Esophagus muscularis mucosa (tissue), 4 donors: ENCODE measurements around the gene MYCT1. TPM values are rescaled to one million over a fixed set of nuclear protein-coding genes. Genes with fewer than 3 reads are reported as not detected.
A peak's percentile ranks its signal among the peaks of the same experiment; 100 is the strongest.
"Not testable (repeated sequence)": the region's sequence is repeated elsewhere in the genome, so short reads cannot be mapped to it uniquely, and the experiment has no call there.

ENCODE experiments used
- DNase-seq: peaks from one replicate; pipeline ENCODE4 v3.0.0-alpha.2; 2017; ENCODE audit errors: extremely low spot score
- H3K27ac ChIP-seq, 4 donors: fragments of 200-600 bp; sonication (generic); replicated peaks in 1 of 4; 1 replicate in 3 of 4; 2 replicates in 1 of 4; pipeline ENCODE4 v1.5.1; 2016 to 2019; ENCODE audit warnings: mild to moderate bottlenecking in 1 of 4
- H3K27me3 ChIP-seq, 4 donors: fragments of 200-600 bp; sonication (generic); one replicate each; pipeline versions ENCODE4 v1.5.1 to v1.6.0; 2016 to 2019
- H3K36me3 ChIP-seq, 4 donors: fragments of 200-600 bp; sonication (generic); one replicate each; pipeline ENCODE4 v1.5.1; 2016 to 2019
- H3K4me1 ChIP-seq, 4 donors: fragments of 200-600 bp; sonication (generic); one replicate each; pipeline ENCODE4 v1.5.1; 2016 to 2019
- H3K4me3 ChIP-seq, 4 donors: fragments of 200-600 bp; sonication (generic); 1 replicate in 2 of 4; 2 replicates in 2 of 4; pipeline ENCODE4 v1.5.1; 2016 to 2019; ENCODE audit warnings: mild to moderate bottlenecking in 4 of 4, moderate library complexity in 1 of 4
- H3K9me3 ChIP-seq, 4 donors: fragments of 200-600 bp; sonication (generic); 1 replicate in 3 of 4; 2 replicates in 1 of 4; pipeline ENCODE4 v1.5.1; 2016 to 2019
- CTCF ChIP-seq, 3 experiments: fragments of 200-600 bp in 2 of 3; fragments of 450-650 bp in 1 of 3; sonication (generic) in 2 of 3; IDR thresholded peaks; one replicate each; pipeline ENCODE4 v1.5.1; 2017 to 2019; ENCODE audit warnings: antibody characterized with exemption in 3 of 3, mild to moderate bottlenecking in 2 of 3, moderate library complexity in 1 of 3
- EP300 ChIP-seq: sonication (generic); formaldehyde crosslinking; IDR thresholded peaks from one replicate; pipeline ENCODE4 v1.6.1; 2017; ENCODE audit warnings: antibody characterized with exemption
- POLR2A ChIP-seq: fragments of 450-650 bp; IDR thresholded peaks from one replicate; pipeline ENCODE4 v1.6.1; 2017; ENCODE audit warnings: antibody characterized with exemption, moderate library complexity, mild to moderate bottlenecking, low read depth
- POLR2AphosphoS5 ChIP-seq, 2 donors: sonication (generic); formaldehyde crosslinking; IDR thresholded peaks; one replicate each; pipeline ENCODE4 v1.6.1; 2017; ENCODE audit warnings: antibody characterized with exemption in 2 of 2
- WGBS: methylation state at CpG from one replicate; pipeline ENCODE4 v1.1.5; 2018; 5-methylcytosine and 5-hydroxymethylcytosine counted together
- intact Hi-C: fragments of 100-400 bp; cut with DNase I; formaldehyde crosslinking; loops from one replicate; pipeline ENCODE4 v1.15.1; 2023
- total RNA-seq, 4 donors: library from RNA; depleted of rRNA; stranded (reverse); fragments of >200 nt; gene quantifications; one replicate each; pipeline versions ENCODE4 v1.1.0 to v1.2.1, GENCODE V29; 2016

Gene MYCT1
- total RNA-seq, 4 donors from 2014 or later, result 7.5 to 13.3 (median 10.6) TPM

GRCh38 chr6:152701081-152701862 lies 3.6 kb downstream of the MYCT1 start:
- H3K27ac ChIP-seq, result peak overlapping the region in 1 of 4 donors; percentile 35
- H3K36me3 ChIP-seq, result no peaks in the 10 kb centered on the region
- DNase-seq, result no peak
- H3K9me3 ChIP-seq, result no peaks in the 10 kb centered on the region
- 41% methylated on average over 7 of the region's 7 CpGs for WGBS
- no peak for TF ChIP-seq POLR2A
- TF ChIP-seq POLR2AphosphoS5 (IDR thresholded peaks at IDR 0.05), result no peak
- no peak for TF ChIP-seq EP300
- no peak for TF ChIP-seq CTCF (IDR thresholded peaks at IDR 0.05)
- peak overlapping the region; percentile 20 to 31 (median 28) for H3K4me3 ChIP-seq
- peaks cover 0 to 8% (median 2%) of the 10 kb centered on the region in 4 donors for H3K4me1 ChIP-seq
- intact Hi-C loops, result no loop called here
- H3K27me3 ChIP-seq, result no peaks in the 10 kb centered on the region

- Histone ChIP-seq H3K36me3 (no peaks in the 10 kb centered on the region), H3K27me3 (no peaks in the 10 kb centered on the region), H3K4me3 (peak overlapping the region in 3 of 4 donors; percentile 20 to 31 (median 26)), H3K27ac (peak overlapping the region in 1 of 4 donors; percentile 35), H3K4me1 (peaks cover 0 to 5% (median under 1%) of the 10 kb centered on the region in 4 donors), H3K9me3 (no peaks in the 10 kb centered on the region)
- 77% methylated on average over 4 of the region's 4 CpGs for WGBS
- no peak for DNase-seq
- intact Hi-C loops, result no loop called here
- TF ChIP-seq EP300 (no peak), POLR2A (no peak), POLR2AphosphoS5 (IDR thresholded peaks at IDR 0.05) (no peak), CTCF (IDR thresholded peaks at IDR 0.05) (no peak)
Measured at GRCh38 chr6:152701863-152702401, 4.2 kb downstream of the MYCT1 start.

GRCh38 chr6:152703750-152704149 lies 6.1 kb downstream of the MYCT1 start:
- peaks cover 0 to 10% (median 0%) of the 10 kb centered on the region in 4 donors for H3K9me3 ChIP-seq
- H3K36me3 ChIP-seq, H3K4me3 ChIP-seq, H3K27me3 ChIP-seq, H3K27ac ChIP-seq, H3K4me1 ChIP-seq, DNase-seq, intact Hi-C loops: not testable (repeated sequence)

- TF ChIP-seq POLR2AphosphoS5 (IDR thresholded peaks at IDR 0.05), result no peak
- no peak for TF ChIP-seq CTCF (IDR thresholded peaks at IDR 0.05)
- H3K4me1 ChIP-seq, result peaks cover 0 to 5% (median 0%) of the 10 kb centered on the region in 4 donors
- intact Hi-C loops, result no loop called here
- peaks cover 0 to 10% (median 0%) of the 10 kb centered on the region in 4 donors for H3K9me3 ChIP-seq
- no peak for DNase-seq
- no peak overlapping the region for H3K27ac ChIP-seq
- 81% methylated on average over 2 of the region's 2 CpGs for WGBS
- no peak overlapping the region for H3K4me3 ChIP-seq
- H3K27me3 ChIP-seq, result no peaks in the 10 kb centered on the region
- no peaks in the 10 kb centered on the region for H3K36me3 ChIP-seq
Measured at GRCh38 chr6:152705327-152705726, 7.6 kb downstream of the MYCT1 start.

- DNase-seq, result no peak
- H3K9me3 ChIP-seq, result peaks cover 0 to 7% (median 0%) of the 10 kb centered on the region in 4 donors
- no peak overlapping the region for H3K27ac ChIP-seq
- no peaks in the 10 kb centered on the region for H3K27me3 ChIP-seq
- TF ChIP-seq EP300 (no peak), POLR2A (no peak), CTCF (IDR thresholded peaks at IDR 0.05) (no peak)
- H3K4me1 ChIP-seq, result no peaks in the 10 kb centered on the region
- no peaks in the 10 kb centered on the region for H3K36me3 ChIP-seq
- intact Hi-C loops, result no loop called here
- no peak overlapping the region for H3K4me3 ChIP-seq
- 71% methylated on average over 3 of the region's 3 CpGs for WGBS
Measured at GRCh38 chr6:152716322-152716721, 18.6 kb downstream of the MYCT1 start.
